Activated CD4-positive, alpha-beta T cell treated with anti-CD3 and anti-CD28 coated beads, Interleukin-2, amount 10 ng/mL, durations not matched to agents 7 days and 5 days (primary cell): Measurements from ENCODE around the gene SETBP1. TPM values are rescaled to one million over a fixed set of nuclear protein-coding genes. Genes with fewer than 3 reads are reported as not detected.

Source experiments
- CTCF ChIA-PET: fragments of 350-600 bp; sonication (Branson Sonifier 250); formaldehyde crosslinking; loops from one replicate; lab custom pipeline; 2021; ENCODE audit warnings: antibody characterized with exemption; lab: Charles Lee
- POLR2A ChIA-PET: fragments of 350-600 bp; sonication (Branson Sonifier 250); formaldehyde crosslinking; loops from one replicate; lab custom pipeline; 2021; ENCODE audit warnings: antibody characterized with exemption; lab: Charles Lee
- DNase-seq: peaks from one replicate; pipeline ENCODE4 v3.0.0-alpha.2; 2020
- H3K27ac Mint-ChIP-seq: one replicate; pipeline ENCODE4 v1.8.0; 2021; ENCODE audit warnings: mild to moderate bottlenecking, moderate library complexity, mixed read lengths
- H3K27me3 Mint-ChIP-seq: one replicate; pipeline ENCODE4 v1.8.0; 2021; ENCODE audit warnings: mixed read lengths
- H3K36me3 Mint-ChIP-seq: one replicate; pipeline ENCODE4 v1.8.0; 2021; ENCODE audit warnings: low read depth, mixed read lengths
- H3K4me1 Mint-ChIP-seq: one replicate; pipeline ENCODE4 v1.8.0; 2021; ENCODE audit warnings: mixed read lengths
- H3K4me3 Mint-ChIP-seq: one replicate; pipeline ENCODE4 v1.8.0; 2021; ENCODE audit warnings: mild to moderate bottlenecking, moderate library complexity, mixed read lengths
- H3K9me3 Mint-ChIP-seq: one replicate; pipeline ENCODE4 v1.8.0; 2021; ENCODE audit warnings: mixed read lengths
- total RNA-seq, 2 experiments: library from RNA; stranded (reverse); gene quantifications; one replicate each; pipeline ENCODE4 v1.2.3, GENCODE V29; 2021

Gene SETBP1
- total RNA-seq: 1 to 10 TPM; 3.7 to 4.4 TPM

DNA sequence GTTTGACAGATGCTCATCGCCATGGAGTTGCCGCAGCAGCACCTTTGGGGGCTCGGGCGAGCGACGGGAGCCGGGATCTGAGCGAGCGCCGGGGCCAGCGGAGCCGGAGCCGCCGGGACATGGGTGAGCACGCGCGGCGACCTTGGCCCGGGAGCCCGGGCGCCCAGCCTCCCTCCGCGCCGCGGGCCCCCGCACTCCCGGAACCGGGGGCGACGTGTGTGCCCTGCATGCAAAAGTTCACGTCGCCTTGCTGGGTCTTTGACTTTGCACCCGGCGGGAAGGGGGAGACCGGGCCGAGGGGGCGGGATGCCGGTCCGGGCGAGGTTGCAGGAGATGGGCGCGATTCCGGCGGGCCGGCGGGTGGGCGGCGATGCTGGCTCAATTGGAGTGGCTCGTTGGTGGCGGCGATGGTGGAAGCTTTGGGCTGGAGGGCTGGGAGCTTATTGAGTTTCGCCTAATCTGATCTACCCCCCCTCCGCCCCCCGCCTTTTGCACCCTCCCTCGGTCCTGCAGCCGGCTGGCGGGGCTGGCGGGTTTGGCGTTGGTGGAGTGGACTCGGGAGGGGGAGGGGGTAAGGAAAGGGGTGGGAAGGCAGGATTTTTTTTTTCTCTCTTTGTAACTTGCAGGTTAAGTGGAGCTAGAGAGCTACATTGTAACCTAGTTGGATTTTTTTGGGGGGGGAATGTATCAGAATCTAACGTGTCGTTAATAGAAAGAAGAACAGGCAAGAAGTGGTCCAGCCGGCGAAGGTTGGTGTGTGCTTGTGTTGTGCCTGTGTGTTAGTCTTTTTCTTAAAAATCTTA, at the start of gene SETBP1:
TSS of gene SETBP1 (plus strand) at position 616 of the 803 bp plus-strand sequence. CDS start 20,459 bp downstream, outside the sequence.
- CTCF ChIA-PET: interaction anchor here (0.5 kb wide), 1 partner anchor 290 kb away, joined by 4 read pairs; no protein-coding TSS in a partner anchor
- POLR2A ChIA-PET: no interaction called here
- peaks cover 28% of the 10 kb centered on the region for H3K27me3 Mint-ChIP-seq
- peak within 1 kb of the TSS; percentile 77 for H3K4me3 Mint-ChIP-seq
- H3K27ac Mint-ChIP-seq: peak within 1 kb of the TSS; percentile 76
- peaks cover 1% of the 10 kb centered on the region for H3K36me3 Mint-ChIP-seq
- DNase-seq: peak; percentile 9
- H3K4me1 Mint-ChIP-seq: peaks cover 3% of the 10 kb centered on the region
- H3K9me3 Mint-ChIP-seq: no peaks in the 10 kb centered on the region

DNA sequence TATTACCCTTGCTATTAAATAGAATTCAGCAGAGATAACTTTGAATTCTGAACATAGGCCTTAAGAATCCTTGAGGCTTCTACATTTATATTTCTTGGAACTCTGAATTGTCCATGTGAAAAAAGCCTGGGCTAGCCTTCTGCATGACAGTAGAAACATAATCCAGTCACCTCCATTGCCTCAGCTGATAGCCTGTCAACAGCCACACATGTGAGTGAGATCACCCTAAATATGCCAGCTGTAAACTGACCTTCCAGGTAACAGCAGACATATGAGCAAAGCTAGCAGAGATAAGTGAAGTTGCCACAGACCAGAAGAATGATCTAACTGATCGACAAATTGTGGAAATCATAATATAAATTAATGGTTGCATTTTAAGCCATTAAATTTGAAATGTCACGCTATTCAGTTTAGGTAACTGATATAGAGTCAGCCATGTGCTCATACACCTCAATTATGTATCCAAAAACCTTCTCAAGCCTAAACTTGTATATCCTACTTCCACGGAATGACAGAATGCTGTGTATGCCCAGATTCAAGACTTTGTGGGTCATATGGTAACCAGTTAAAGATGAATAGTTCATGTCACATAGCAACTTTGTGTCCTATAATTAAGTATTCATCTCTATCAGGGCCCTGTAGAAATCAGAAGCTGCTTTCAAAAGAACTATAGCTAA, 48.1 kb upstream of the SETBP1 start:
- Mint-ChIP-seq H3K9me3 (no peaks in the 10 kb centered on the region), H3K4me3 (no peak overlapping the region), H3K4me1 (peaks cover 1% of the 10 kb centered on the region), H3K27ac (no peak overlapping the region), H3K36me3 (no peaks in the 10 kb centered on the region), H3K27me3 (no peaks in the 10 kb centered on the region)
- CTCF ChIA-PET: interaction anchor here (1.6 kb wide), 1 partner anchor 46 kb away, joined by 3 read pairs; no protein-coding TSS in a partner anchor
- POLR2A ChIA-PET: no interaction called here
- no peak for DNase-seq

DNA sequence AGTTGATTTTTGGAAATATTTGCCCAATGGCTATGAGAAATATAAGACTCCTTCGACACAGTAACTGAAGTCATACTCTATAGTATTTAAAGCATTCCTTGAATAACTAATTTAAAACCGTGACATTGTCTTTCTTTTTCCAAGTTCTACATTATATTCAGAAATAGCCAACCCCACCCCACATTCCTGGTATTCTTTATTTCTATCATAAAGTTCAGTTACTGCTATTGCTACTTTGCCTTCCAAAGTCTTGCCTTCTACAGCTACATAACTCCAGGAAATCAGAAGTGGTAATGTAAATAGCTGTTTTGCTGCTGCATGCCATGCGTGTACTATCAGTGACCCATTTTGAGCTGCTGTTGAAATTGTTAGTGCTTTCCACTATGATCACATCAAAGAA, 45.1 kb upstream of the SETBP1 start:
- DNase-seq: no peak
- Mint-ChIP-seq H3K4me1 (peaks cover 1% of the 10 kb centered on the region), H3K9me3 (no peaks in the 10 kb centered on the region), H3K36me3 (no peaks in the 10 kb centered on the region), H3K4me3 (no peak overlapping the region), H3K27me3 (peaks cover 4% of the 10 kb centered on the region), H3K27ac (no peak overlapping the region)
- ChIA-PET CTCF (no interaction called here), POLR2A (no interaction called here)

DNA sequence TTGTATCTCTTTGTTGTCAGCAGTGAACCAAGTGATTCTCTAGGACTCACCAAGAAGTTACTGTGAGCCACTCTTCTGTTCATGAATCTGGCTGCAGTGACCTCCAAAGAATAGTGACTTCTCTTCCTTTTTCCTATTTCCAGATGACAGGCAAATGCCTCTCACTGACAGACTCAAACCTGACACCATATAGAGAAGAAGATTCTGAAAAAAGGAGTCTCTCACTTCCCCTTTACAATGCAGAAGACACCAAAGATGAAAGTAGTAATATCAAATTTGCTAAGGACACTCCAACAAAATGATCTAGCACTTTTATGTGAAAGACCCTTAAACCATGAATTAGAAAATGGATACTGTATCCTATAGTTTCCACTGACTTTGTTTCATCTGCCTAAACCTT, 44.4 kb upstream of the SETBP1 start:
- no peaks in the 10 kb centered on the region for H3K36me3 Mint-ChIP-seq
- H3K9me3 Mint-ChIP-seq: no peaks in the 10 kb centered on the region
- no peak overlapping the region for H3K27ac Mint-ChIP-seq
- DNase-seq: no peak
- POLR2A ChIA-PET: no interaction called here
- peaks cover 10% of the 10 kb centered on the region for H3K27me3 Mint-ChIP-seq
- CTCF ChIA-PET: interaction anchor here (1.5 kb wide), 1 partner anchor 8 kb away, joined by 3 read pairs; no protein-coding TSS in a partner anchor
- no peak overlapping the region for H3K4me3 Mint-ChIP-seq
- H3K4me1 Mint-ChIP-seq: peaks cover 1% of the 10 kb centered on the region

DNA sequence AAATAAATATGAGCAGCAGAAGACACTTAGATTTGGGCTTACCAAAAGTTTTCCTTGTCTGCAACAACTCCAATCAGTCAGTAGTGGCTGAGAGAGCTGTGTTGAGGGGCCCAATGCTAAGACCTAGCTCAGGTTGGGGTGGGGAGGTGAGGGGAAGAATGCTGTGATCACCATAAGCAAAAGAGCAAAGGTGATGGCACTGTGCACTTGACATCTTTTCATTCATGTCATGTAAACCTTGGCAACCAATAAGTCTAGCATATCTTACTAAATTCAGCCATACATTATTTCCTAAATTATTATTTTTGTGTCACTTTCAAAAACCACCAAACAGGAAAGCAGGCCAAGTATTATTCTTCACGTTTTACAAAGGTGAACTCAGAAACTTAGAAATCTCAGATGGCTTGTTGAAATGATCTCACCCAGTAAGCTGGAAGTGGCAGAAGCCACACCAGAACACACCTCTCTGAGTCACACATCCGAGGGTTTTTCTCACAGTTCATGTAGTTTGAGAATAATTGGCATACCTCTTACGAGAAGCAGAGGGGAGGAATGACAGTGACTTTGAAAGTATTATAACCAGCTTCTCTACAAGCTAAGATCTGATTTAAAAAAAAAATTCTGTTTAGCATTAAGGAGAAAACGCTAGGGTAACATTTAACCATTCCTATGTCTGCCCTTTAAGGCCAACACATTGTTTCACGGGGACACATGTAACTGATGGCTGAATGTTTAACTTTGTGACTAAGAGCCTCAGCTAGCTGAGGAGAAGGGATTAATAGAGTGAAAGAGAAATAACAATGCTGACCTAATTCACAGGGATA, 43.3 kb upstream of the SETBP1 start:
- POLR2A ChIA-PET: no interaction called here
- no peak for DNase-seq
- CTCF ChIA-PET: interaction anchor here (1.5 kb wide), 1 partner anchor 9 kb away, joined by 3 read pairs; no protein-coding TSS in a partner anchor

DNA sequence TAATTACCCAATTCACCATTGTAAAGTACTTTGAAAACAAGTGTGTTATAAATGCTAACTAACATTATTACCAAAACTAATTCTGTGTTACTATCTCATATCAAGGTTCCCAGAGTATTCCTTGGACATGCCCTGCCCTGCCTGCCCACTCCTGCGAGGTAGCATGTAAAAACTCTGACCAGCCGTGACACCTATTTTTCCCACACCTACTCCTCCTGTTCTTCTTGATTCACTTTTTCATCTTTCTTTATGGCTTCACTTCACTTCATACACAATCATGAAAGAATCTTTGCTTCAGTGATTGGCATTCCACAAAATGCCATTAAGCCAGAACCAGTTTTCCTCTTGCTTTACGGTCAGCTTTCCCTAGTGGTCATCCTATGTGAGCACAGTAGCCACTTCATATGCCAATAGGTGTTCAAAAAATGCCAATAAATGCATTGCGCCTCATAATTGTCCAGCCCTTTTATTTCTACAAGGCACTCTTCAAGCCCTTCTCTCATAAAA, 42.6 kb upstream of the SETBP1 start:
- H3K27ac Mint-ChIP-seq: no peak overlapping the region
- H3K27me3 Mint-ChIP-seq: peaks cover 16% of the 10 kb centered on the region
- H3K4me1 Mint-ChIP-seq: peaks cover 1% of the 10 kb centered on the region
- H3K4me3 Mint-ChIP-seq: no peak overlapping the region
- ChIA-PET CTCF (no interaction called here), POLR2A (no interaction called here)
- no peak for DNase-seq
- no peaks in the 10 kb centered on the region for H3K36me3 Mint-ChIP-seq
- no peaks in the 10 kb centered on the region for H3K9me3 Mint-ChIP-seq

More for the DNA sequence above, 43.3 kb upstream of the SETBP1 start:
- Mint-ChIP-seq H3K9me3 (no peaks in the 10 kb centered on the region), H3K4me1 (peaks cover 1% of the 10 kb centered on the region), H3K27me3 (peaks cover 11% of the 10 kb centered on the region), H3K4me3 (no peak overlapping the region), H3K27ac (no peak overlapping the region), H3K36me3 (no peaks in the 10 kb centered on the region)

DNA sequence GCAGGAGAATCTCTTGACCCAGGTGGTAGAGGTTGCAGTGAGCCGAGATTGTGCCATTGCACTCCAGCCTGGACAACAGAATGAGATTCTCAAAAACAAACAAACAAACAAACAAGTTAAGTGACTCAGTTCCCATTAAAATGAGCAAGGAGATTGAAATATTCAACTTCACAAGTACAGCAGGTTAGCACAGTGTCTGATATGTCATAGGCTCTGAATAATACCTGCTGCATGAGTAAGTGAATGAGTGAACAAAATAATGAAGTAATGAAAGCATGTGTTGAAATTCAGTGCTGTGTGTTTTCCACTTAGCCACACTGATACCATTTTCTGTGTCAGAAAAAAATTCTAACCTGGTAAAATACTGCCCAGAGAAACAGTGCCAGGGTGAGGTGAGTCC, 41.9 kb upstream of the SETBP1 start:
- ChIA-PET POLR2A (no interaction called here), CTCF (no interaction called here)
- no peak for DNase-seq
- H3K36me3 Mint-ChIP-seq: no peaks in the 10 kb centered on the region
- H3K27ac Mint-ChIP-seq: no peak overlapping the region
- no peak overlapping the region for H3K4me3 Mint-ChIP-seq
- H3K4me1 Mint-ChIP-seq: peaks cover 1% of the 10 kb centered on the region
- H3K27me3 Mint-ChIP-seq: peaks cover 17% of the 10 kb centered on the region
- no peaks in the 10 kb centered on the region for H3K9me3 Mint-ChIP-seq

DNA sequence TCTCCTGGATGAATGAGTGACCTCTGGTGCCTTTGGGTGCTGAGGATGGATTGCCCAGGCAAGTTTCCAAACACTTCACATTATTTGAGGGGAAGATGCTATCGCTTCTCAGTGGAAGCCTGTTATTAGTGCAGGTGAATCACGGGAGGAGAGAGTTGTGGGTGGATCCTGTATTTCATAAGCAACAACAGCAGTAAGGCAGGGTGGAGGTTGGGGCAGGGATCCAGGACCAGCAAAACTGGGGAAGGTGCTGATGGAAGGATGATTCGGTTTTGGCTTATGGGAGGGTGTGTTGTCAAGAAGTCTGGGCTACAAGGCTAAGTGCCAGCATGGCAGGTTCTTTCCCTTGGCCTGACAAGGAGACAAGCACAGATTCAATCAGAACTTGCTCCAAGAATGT, 37.7 kb upstream of the SETBP1 start:
- no peaks in the 10 kb centered on the region for H3K4me1 Mint-ChIP-seq
- POLR2A ChIA-PET: no interaction called here
- no peak overlapping the region for H3K4me3 Mint-ChIP-seq

DNA sequence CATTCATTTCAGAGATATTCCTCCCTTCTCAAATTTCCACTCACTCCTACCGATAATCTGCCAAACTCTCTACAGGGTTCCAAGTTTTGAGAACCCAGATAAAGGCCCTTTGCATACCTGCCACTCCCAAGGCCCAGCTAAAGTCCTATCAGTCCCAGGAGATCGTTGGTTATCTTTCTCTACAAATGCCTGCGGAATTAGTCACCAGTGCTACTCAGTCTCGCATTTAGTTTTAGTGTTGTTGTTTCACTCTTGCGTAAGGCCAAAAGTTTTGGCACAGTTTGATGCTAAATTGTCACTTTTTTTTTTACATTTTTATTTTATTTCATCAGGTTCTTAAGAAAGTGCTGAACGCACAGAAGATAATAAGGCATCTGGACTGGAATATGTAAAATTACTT, 29.2 kb upstream of the SETBP1 start:
- ChIA-PET POLR2A (no interaction called here), CTCF (no interaction called here)
- H3K9me3 Mint-ChIP-seq: no peaks in the 10 kb centered on the region
- H3K36me3 Mint-ChIP-seq: no peaks in the 10 kb centered on the region
- DNase-seq: no peak
- H3K27me3 Mint-ChIP-seq: peaks cover 3% of the 10 kb centered on the region
- H3K27ac Mint-ChIP-seq: no peak overlapping the region
- no peaks in the 10 kb centered on the region for H3K4me1 Mint-ChIP-seq
- no peak overlapping the region for H3K4me3 Mint-ChIP-seq

More for the DNA sequence above, 37.7 kb upstream of the SETBP1 start:
- H3K36me3 Mint-ChIP-seq: no peaks in the 10 kb centered on the region
- peaks cover 23% of the 10 kb centered on the region for H3K27me3 Mint-ChIP-seq
- H3K9me3 Mint-ChIP-seq: no peaks in the 10 kb centered on the region
- CTCF ChIA-PET: no interaction called here
- H3K27ac Mint-ChIP-seq: no peak overlapping the region
- DNase-seq: no peak

DNA sequence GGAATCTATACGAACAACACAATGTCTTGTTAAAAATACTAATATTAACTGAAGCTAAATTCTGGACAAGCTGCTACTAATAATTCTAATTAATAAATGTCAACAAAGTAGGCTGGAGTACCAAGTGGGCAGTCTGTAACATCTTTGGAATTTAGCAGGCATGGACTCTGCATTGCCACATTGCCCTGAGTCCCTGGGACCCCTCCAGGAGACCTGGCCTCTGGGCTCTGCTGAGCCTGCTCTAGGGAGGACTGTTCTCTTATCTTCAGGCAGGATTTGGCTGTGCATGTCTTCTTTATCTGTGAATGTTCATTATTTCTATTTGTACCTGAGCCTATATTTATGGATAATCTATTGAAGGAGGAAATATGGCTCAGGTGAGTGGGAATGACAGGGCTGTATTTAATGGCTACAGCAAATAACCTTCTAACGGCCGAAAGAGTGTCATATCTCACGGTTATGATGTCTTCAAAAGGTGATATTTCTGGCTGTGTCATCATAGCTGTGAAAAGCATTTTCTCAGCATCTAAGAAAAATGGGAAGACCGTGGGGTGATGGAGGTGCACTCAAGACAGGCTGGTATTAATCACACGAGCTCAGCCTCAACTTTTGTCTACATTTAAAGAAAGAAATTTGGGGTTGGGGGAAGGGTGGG, 28.6 kb upstream of the SETBP1 start:
- H3K36me3 Mint-ChIP-seq: no peaks in the 10 kb centered on the region
- peaks cover 8% of the 10 kb centered on the region for H3K27me3 Mint-ChIP-seq
- H3K4me3 Mint-ChIP-seq: no peak overlapping the region
- POLR2A ChIA-PET: no interaction called here
- no peaks in the 10 kb centered on the region for H3K4me1 Mint-ChIP-seq
- DNase-seq: no peak
- H3K27ac Mint-ChIP-seq: no peak overlapping the region
- CTCF ChIA-PET: no interaction called here
- H3K9me3 Mint-ChIP-seq: no peaks in the 10 kb centered on the region

DNA sequence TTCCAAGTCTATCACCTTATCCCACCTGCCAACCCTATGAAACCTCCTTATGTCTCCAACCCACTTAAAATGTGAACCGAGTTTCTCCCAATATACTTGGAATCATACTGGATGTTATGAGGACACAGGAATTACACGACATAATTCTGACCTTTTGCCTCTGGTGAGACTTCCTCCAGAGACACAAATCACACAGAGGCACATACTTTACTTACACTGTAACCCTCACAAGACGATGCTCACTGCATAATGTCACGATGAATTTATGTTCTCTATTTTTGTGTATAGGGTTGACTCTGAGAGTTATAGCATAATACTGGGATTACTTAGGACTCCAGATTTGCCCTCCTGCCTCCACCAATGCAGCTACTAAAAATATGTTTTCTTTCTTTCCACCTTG, 28.0 kb upstream of the SETBP1 start:
- no peak for DNase-seq
- ChIA-PET POLR2A (no interaction called here), CTCF (no interaction called here)
- Mint-ChIP-seq H3K9me3 (no peaks in the 10 kb centered on the region), H3K4me1 (no peaks in the 10 kb centered on the region), H3K4me3 (no peak overlapping the region), H3K27ac (no peak overlapping the region), H3K36me3 (no peaks in the 10 kb centered on the region), H3K27me3 (peaks cover 8% of the 10 kb centered on the region)

DNA sequence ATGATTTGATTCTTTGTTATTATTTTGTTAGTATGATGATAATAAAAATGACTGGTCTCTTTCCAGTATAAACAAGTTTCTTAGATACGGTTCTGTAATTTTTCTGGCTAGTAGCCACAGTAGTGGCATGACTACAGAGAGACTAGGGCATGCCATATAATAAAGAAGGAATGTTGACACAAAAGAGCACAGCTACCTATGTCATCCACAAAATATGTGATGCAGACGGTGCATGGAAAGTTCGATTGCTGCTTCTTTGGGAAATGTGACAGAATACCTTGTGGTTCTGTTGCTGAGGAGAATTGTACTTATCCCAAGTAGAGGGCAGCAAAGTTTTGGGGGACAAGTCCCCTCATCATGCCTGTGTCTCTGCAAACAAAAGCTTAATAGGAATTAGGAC, 26.1 kb upstream of the SETBP1 start:
- peaks cover 13% of the 10 kb centered on the region for H3K27me3 Mint-ChIP-seq
- ChIA-PET POLR2A (no interaction called here), CTCF (no interaction called here)
- H3K36me3 Mint-ChIP-seq: no peaks in the 10 kb centered on the region
- no peak overlapping the region for H3K27ac Mint-ChIP-seq
- no peak for DNase-seq
- H3K4me3 Mint-ChIP-seq: no peak overlapping the region
- no peaks in the 10 kb centered on the region for H3K4me1 Mint-ChIP-seq
- no peaks in the 10 kb centered on the region for H3K9me3 Mint-ChIP-seq
